Peyer's patch (tissue), 4 donors: ENCODE data around the gene DNAJB4.

Experiments used
- CTCF ChIP-seq, 6 experiments: fragments of 450-650 bp in 4 of 6; fragments of 200-600 bp in 2 of 6; sonication (generic) in 1 of 6; IDR thresholded peaks; one replicate each; pipeline ENCODE4 v1.5.1; 2017 to 2019; ENCODE audit warnings: antibody characterized with exemption in 6 of 6, mild to moderate bottlenecking in 3 of 6, moderate library complexity in 1 of 6
- POLR2A ChIP-seq, 2 donors: fragments of 450-650 bp; IDR thresholded peaks; one replicate each; pipeline ENCODE4 v1.5.1; 2017; ENCODE audit warnings: antibody characterized with exemption in 2 of 2, mild to moderate bottlenecking in 2 of 2, moderate library complexity in 2 of 2

DNA sequence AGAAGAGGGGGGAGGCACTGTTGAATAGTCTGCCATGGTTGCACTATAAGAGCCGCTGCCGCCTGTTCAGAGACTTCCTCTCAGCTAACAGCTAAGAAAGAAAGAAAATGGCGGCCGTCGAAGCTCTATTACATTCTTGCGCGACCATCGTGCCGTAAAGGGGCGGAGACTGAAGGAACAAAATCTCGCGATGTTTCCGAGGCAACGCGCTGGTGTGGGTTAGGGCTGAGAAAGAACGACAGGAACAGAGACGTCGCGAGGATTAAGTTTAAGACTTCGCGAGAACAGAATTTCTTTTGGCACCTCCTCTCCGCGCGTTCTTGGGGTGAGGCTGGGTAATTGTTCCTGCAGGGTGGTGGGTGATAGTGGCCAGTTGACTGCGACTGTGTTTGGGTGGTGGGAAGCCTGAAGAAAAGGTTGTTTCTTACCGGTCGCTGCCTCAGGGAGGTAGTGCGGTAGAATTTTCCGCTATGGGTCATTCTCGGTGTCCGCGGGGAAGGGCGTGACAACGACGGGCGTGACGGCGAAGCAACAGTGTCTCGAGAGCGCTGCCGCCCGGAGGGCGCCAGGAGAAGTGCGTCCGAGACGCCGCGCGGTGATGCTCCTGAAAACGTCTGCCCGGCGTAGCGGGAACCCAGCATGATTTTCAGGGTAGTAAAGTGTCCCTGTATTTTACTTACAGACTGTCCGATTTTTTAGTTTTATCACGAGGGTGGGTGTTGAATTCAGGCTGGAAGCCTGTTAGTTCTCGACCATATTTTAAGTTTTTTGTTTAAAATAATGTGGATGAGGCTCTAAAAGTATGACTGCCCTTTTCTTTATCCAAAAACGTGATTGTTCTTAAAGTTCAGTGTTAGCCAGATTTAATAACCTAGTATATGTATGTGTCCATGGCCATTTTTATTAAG, 25.5 kb upstream of the DNAJB4 start, which contains the start of gene FUBP1:
- TF ChIP-seq CTCF (IDR thresholded peaks at IDR 0.05) (peak; percentile 60 to 85 (median 71)), POLR2A (IDR thresholded peaks at IDR 0.05) (peak; percentile 60 to 67)
